H54 (cell line): ENCODE data around the gene AVP.

ENCODE experiments used
- DNase-seq: peaks from one replicate; pipeline ENCODE4 v3.0.0; 2011; ENCODE audit warnings: low spot score, mixed read lengths; ENCODE audit not compliant: insufficient read length
- FAIRE-seq: peaks from 3 replicates; lab custom pipeline; 2011; peaks lifted over from hg19 to GRCh38; lab: Jason Lieb, UNC
- POLR2A ChIP-seq: IDR thresholded peaks from 2 replicates; pipeline ENCODE4 v1.6.1; 2011; ENCODE audit warnings: low read depth, mild to moderate bottlenecking, low read length

AVP gene

DNA sequence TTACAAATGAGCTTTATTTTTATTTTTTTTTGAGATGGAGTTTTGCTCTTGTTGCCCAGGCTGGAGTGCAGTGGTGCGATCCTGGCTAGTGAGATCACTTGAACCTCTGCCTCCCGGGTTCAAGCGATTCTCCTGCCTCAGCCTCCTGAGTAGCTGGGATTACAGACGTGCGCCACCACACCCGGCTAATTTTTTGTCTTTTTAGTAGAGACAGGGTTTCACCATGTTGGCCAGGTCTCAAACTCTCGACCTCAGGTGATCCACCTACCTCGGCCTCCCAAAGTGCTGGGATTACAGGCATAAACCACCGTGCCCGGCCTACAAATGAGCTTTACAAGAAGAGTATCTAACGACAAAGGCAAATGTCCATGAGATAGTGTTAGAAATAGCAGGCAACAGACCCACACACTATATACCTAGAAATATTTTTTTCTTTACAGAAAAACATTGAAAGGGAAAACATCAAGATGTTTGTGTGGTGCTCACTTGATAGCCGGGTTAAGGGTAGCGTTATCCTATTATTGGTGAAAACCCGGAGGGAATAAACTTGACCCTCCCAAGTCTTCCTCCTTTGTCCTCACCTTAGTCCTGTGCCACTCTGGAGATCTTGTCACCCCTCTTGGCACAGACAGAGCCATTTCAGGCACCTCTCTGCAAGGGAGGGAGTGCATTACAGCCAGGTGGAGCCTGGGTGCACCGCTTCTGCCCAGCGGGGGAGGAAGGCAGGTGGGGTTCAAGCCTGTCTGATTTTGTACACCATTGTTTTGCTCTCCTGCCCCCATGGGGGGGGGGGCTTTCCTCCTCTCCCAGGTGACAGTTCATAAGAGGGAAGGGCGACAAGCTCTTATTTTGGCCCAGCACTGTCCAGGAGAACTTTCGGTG lies 21.0 kb upstream of the AVP start:
- DNase-seq (no peak), FAIRE-seq (no peak)
- no peak for TF ChIP-seq POLR2A

DNA sequence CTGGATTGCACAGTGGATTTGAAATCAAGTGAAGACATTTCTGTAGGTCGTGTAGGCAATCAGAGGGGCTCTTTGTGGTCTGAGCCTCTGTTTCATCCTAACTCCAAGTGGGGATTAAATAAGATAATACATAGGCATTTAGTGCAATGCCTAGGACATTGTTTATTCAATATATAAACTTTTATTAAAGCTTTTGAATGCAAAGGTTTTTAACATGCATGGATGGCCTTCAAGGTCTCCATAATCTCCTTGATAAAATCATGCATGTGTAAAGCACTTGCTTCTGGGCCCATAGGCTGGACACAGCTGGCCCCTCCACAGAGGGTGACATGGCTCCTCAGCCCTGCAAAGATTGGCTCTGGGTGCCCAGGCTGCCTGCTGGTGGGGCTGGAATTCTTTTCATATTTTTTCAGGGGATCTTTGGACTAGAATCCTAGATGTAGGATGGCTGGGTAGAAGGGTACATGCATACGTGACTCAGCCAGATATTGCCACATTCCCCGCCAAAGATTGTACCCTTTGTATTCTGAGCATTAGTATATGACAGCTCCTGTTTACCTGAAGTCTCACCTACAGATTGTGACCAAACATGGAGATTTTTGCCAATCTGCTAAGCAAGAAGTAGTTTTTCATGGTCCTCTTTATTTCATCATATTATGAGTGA lies 19.0 kb upstream of the AVP start:
- DNase-seq (no peak), FAIRE-seq (no peak)
- TF ChIP-seq POLR2A: no peak

DNA sequence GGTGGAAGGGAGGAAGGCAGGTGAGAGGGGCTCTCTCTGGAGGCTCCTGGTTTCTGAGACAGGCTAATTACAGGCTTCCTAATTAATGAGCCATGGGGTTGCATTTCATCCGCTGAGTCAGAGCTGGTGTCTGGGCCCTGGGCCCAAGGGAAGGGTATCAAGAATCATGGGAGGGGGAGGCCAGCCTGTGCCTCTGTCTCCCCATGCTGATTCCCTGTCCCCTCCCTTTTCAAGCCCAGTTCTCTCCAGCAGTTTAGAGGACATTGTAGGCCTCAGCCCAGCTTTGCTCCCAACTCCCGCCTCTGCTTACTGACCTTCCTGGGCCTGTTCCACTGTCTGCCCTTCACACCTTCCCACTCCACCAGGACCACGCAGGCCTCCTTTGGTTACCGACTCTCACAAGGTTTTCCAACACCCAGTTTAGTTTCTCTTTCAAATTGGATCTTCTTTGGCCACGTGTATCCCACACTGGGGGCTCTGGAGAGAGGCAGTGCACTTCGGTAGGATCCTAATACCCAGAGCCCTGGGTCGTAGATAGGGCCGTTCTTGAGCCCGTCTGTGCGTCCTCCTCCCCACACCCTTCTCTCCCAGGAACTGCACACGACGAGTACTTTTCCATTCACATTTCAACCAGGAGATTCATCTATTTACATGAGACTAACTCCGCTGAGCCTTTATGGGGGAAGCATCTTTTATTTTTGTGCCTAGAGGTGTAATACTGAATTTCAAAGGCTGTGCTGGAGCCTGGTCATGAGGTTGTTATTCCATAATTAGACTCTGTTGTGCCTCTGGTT lies 18.2 kb upstream of the AVP start:
- TF ChIP-seq POLR2A: no peak
- DNase-seq (no peak), FAIRE-seq (no peak)

DNA sequence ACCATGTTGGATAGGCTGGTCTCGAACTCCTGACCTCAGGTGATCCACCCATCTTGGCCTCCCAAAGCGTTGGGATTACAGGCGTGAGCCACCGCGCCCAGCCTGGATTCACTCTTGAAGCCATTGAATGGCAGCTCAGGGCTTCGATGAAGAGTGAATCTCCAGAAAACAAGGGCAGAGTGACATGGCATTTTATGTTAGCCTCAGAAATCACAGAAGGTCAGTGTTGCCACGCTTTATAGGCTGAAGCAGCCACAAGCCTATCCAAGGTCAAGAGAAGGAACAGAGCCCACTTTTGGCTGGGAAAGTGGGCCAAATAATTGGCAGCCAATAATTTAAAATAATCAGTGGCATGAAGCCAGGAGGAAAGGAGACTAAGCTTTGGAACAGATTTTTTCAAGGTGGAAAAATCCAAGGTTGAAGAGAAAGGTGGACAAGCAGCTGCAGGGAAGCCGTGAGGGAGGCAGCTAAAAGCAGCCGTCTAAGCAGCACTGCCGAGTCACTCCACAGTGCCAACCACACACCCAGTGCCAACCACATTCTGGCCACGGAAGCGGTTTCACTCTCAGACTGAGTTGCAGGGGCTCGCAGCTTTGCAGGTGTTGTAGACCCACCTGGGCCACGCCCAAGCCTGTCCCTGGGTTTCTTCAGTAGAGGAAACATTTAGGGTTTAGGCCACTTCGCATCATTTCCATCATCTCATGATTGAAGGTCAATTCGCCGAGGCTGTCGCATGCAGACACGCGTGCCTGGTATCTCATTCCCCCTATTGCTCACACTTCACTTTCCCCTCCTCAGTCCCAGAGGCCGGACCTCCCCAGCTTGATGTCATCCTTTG lies 17.4 kb upstream of the AVP start:
- TF ChIP-seq POLR2A: no peak
- FAIRE-seq (no peak), DNase-seq (no peak)

DNA sequence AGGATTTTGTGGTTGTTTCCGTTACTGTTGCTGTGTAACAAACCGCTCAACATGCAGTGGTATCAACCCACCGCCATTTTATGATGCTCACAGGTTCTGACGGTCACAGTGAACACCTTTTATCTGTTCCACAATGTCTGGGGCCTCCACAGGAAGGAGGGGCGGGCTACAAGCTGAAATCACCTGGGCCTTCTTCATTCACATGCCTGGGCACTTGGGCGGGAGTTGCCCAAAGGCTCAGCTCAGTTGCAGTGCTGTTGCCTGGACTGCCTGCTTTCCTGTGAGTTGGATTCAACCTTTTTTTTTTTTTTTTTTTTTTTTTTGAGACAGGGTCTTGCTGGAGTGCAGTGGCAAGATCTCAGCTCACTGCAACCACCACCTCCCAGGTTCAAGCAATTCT lies 16.7 kb upstream of the AVP start:
- TF ChIP-seq POLR2A: no peak
- FAIRE-seq (no peak), DNase-seq (no peak)

DNA sequence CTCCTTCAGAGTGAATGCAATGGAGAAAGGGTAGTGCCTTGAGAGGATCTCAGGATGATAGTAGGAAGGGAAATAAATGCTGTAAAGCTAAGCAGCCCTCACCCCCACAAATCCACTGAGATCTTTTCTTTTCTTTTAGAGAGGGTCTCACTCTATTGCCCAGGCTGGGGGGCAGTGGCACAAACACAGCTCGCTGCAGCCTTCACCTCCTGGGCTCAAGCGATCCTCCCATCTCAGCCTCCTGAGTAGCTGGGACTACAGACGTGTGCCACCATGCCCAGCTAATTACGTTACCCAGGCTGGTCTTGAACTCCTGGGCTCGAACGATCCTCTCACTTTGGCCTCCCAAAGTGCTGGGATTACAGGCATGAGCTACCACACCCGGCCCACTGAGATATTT lies 16.0 kb upstream of the AVP start:
- DNase-seq (no peak), FAIRE-seq (no peak)
- TF ChIP-seq POLR2A: no peak

DNA sequence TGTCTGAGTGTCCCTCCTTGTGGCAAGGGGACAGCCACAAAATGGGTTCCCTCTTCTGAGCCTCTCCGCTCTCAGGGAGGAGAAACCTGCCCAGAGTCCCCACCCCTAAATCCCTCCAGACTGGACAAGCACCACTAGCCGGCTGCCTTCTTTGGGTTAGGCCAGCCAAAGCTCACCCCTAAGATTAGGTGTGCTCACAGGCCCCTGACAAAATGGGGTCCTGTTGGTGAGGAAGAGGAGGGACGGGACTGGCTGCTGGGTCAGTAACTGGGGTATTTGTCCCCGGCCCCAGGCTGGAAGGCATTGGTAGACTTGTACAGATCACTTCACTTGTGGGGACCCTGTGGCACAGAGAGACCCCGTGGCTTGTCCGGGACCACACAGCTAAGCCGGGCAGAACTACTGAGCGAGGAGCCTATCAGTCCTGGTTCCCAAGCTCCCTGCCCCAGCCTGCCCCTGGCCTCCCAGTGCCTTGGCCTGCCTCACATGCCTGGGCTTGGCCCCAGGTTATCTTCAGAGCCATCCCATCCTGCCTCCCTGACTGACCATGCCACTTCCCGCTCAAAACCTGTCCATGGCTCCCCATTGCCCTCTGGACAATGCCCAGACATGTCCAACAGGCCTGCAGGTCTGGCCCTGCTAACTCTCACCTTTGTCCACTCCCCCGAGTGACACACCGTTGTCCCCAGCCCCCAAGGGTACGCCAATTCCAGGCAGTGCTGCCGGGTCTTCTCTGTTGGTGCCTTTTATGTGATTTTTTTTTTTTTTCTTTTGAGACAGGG lies 10.5 kb upstream of the AVP start:
- DNase-seq (no peak), FAIRE-seq (no peak)
- no peak for TF ChIP-seq POLR2A

DNA sequence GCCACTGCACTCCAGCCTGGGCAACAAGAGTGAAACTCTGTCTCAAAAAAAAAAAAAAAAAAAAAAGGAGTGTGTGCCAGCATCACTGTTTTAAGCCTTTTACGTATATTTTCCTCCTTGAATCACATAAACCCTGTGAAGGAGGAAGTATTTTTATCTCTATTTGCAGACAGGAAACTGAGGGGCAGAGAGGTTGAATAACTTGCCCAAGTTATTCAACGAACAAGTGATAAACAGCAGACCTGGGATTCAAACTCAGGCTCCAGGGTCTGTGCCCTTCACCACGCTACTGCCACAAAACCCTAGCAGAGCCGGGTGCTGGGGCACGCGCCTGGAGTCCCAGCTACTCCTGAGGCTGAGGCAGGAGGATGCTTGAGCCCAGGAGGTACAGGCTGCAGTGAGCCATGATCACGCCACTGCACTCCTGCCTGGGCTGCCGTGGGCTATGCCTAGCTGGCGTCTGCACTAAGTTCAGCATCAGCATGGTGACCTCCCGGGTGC lies 9.4 kb upstream of the AVP start:
- TF ChIP-seq POLR2A: no peak
- FAIRE-seq: no peak
- DNase-seq: no peak

DNA sequence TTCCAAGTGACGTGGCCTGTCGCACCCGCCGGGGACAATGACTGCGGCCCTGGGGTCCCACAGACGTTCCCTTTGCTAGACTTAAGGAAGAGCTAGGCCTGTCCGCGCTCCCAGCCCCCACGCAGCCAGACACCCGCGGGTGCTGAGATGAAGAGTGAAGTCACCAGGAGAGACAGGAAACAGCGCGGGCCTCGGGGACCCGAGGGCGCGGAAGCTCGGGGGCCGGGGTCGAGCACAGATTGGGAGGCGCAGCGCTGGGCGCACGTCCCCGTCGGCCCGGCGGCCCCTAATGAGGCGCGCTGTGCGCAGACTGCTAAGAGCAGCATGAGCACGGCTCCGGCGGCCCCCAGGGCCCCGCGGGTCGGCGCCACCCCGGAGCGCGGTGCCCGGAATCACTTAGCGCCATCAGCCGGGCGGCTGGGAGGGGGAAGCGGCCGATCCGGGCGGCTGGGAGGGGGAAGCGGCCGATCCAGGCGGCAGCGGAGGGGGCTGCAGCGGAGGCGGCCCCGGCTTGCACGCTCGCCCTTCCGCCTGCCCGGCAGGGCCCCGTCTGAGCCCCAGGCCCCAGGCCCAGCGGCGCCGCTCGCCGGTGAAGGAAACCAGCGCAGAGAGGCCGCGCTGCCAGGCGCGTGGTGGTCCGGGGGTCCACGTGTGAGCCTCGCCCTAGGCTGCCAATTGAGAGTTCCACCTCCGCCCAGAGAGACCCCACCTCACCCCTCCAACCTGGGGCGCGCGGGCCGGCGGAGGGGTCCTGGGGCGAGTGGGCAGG lies 8.3 kb upstream of the AVP start:
- FAIRE-seq: no peak
- no peak for DNase-seq
- no peak for TF ChIP-seq POLR2A

DNA sequence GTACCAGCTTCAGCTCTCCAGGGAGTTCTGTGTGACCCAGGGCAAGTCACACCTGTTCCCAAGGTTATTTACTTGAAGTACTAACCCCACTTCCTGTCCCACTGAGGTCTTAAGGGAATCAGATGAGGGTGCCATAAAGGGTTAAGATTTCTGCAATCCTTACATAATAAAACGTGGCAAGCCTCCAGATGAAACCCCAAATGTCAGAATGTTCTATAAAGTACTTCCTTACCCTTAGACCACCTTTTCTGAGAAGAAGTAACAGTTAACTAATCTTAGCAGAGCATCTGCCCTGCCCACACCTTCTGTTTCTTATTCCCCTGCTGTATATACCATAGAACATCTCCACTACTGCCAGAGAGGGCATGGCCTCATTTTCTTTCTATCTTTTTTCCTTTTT lies 6.0 kb upstream of the AVP start:
- no peak for DNase-seq
- no peak for FAIRE-seq
- TF ChIP-seq POLR2A: no peak

DNA sequence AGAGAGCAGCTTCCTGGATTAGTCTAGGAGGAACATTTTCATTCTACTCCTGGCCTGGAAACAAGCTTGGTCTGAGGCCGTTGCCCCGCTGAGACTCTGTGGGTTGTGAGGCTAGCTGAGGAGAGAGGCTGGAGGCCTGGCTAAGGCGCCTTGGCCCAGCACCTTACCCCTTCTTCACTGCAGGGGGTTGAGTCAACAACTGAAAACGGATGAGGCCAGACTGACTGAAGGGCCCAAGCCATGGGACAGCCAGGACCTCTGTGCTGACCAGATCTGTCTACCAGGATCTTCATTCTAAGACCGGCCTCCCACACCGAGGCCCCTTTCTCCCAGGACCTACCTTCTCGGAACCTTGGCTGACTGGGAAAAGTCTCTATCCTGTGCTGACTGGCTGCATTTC lies 3.5 kb upstream of the AVP start:
- no peak for DNase-seq
- FAIRE-seq: no peak
- no peak for TF ChIP-seq POLR2A
